ENCODE measurements around the gene BCDIN3D.

GRCh38 chr12:49876070-49876469 is 33.2 kb upstream of the BCDIN3D start:
- TF ChIP-seq FOXM1 (IDR thresholded peaks at IDR 0.05; ENCODE audit: low read depth, low read length) (no peak), POLR2A (IDR thresholded peaks at IDR 0.05; ENCODE audit: low read depth, low read length) (no peak), NFIC (IDR thresholded peaks at IDR 0.05; ENCODE audit: low read depth, low read length) (no peak), CTCF (IDR thresholded peaks at IDR 0.05 in 2 of 3, conservative IDR thresholded peaks at IDR 0.05 in 1 of 3; ENCODE audit: control insufficient read depth in 2 of 3, extremely low read depth in 1 of 3, insufficient read depth in 1 of 3, low read depth in 3 of 3, low read length in 3 of 3) (no peak), SMAD1 (IDR thresholded peaks at IDR 0.05; ENCODE audit: low read depth, partially characterized antibody) (no peak), HDAC2 (IDR thresholded peaks at IDR 0.05) (no peak), CHD4 (IDR thresholded peaks at IDR 0.05) (no peak), EP300 (IDR thresholded peaks at IDR 0.05; ENCODE audit: borderline replicate concordance in 1 of 2, control insufficient read depth in 1 of 2, low read depth in 2 of 2, low read length in 2 of 2) (no peak), ZBTB33 (IDR thresholded peaks at IDR 0.05) (no peak)
- TF ChIP-seq, protein P1, sequence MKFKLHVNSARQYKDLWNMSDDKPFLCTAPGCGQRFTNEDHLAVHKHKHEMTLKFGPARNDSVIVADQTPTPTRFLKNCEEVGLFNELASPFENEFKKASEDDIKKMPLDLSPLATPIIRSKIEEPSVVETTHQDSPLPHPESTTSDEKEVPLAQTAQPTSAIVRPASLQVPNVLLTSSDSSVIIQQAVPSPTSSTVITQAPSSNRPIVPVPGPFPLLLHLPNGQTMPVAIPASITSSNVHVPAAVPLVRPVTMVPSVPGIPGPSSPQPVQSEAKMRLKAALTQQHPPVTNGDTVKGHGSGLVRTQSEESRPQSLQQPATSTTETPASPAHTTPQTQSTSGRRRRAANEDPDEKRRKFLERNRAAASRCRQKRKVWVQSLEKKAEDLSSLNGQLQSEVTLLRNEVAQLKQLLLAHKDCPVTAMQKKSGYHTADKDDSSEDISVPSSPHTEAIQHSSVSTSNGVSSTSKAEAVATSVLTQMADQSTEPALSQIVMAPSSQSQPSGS (IDR thresholded peaks at IDR 0.05; ENCODE audit: low read length), result no peak
- TF ChIP-seq, protein P2, sequence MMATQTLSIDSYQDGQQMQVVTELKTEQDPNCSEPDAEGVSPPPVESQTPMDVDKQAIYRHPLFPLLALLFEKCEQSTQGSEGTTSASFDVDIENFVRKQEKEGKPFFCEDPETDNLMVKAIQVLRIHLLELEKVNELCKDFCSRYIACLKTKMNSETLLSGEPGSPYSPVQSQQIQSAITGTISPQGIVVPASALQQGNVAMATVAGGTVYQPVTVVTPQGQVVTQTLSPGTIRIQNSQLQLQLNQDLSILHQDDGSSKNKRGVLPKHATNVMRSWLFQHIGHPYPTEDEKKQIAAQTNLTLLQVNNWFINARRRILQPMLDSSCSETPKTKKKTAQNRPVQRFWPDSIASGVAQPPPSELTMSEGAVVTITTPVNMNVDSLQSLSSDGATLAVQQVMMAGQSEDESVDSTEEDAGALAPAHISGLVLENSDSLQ (IDR thresholded peaks at IDR 0.05), result no peak
